IMR-90 (cell line): ENCODE results near the gene ELP6. TPM values are rescaled to one million over a fixed set of nuclear protein-coding genes. Genes with fewer than 3 reads are reported as not detected.

Experiments used
- ATAC-seq: fragments of 200-7000 bp; cut with Tn5 transposase; 2 replicates; pipeline ENCODE4 v1.9.1; 2020; ENCODE audit warnings: low read depth, mild to moderate bottlenecking, moderate library complexity
- BruUV-seq: library from RNA; stranded (reverse); fragments of 400-500 nt; replicated peaks from 2 replicates; lab custom pipeline; 2021; lab: Mats Ljungman, UMichigan
- CTCF ChIA-PET: fragments of 300-600 bp; formaldehyde crosslinking; extraction: SDS; loops from one replicate; lab custom pipeline; 2021; ENCODE audit warnings: antibody characterized with exemption; lab: Yijun Ruan, JAX
- POLR2A ChIA-PET: fragments of 300-600 bp; sonication (Branson Sonifier 250); formaldehyde crosslinking; loops from one replicate; lab custom pipeline; 2022; ENCODE audit warnings: antibody characterized with exemption; ENCODE audit not compliant: unreplicated experiment; lab: Charles Lee
- DNase-seq: peaks from one replicate; pipeline ENCODE4 v3.0.0; 2013
- H2AFZ ChIP-seq: replicated peaks from 2 replicates; pipeline ENCODE3; 2013; ENCODE audit warnings: low read length, mild to moderate bottlenecking; ENCODE audit not compliant: poor library complexity
- H2AK5ac ChIP-seq: 2 replicates; pipeline ENCODE4 v1.6.1; 2013; ENCODE audit warnings: low read depth, low read length, inconsistent platforms
- H2AK9ac ChIP-seq: replicated peaks from 2 replicates; pipeline ENCODE3; 2013; ENCODE audit warnings: mild to moderate bottlenecking, low read depth, low read length, moderate library complexity; ENCODE audit not compliant: poor library complexity
- H2BK120ac ChIP-seq: 2 replicates; pipeline ENCODE4 v1.6.1; 2013; ENCODE audit warnings: low read depth, low read length, inconsistent platforms
- H2BK15ac ChIP-seq: 3 replicates; pipeline ENCODE4 v1.6.1; 2013; ENCODE audit warnings: low read depth, low read length, inconsistent platforms
- H2BK20ac ChIP-seq: 2 replicates; pipeline ENCODE4 v1.6.1; 2013; ENCODE audit warnings: low read depth, mild to moderate bottlenecking, inconsistent platforms, low read length, moderate library complexity
- H2BK5ac ChIP-seq: 2 replicates; pipeline ENCODE4 v1.6.1; 2013; ENCODE audit warnings: mild to moderate bottlenecking, low read depth, low read length, inconsistent platforms; ENCODE audit not compliant: poor library complexity, severe bottlenecking
- H3K14ac ChIP-seq: replicated peaks from 2 replicates; pipeline ENCODE4 v1.6.1; 2013; ENCODE audit warnings: low read depth, low read length, inconsistent platforms
- H3K18ac ChIP-seq: 2 replicates; pipeline ENCODE4 v1.6.1; 2013; ENCODE audit warnings: low read depth, low read length, control low read depth
- H3K23ac ChIP-seq: 2 replicates; pipeline ENCODE4 v1.6.1; 2013; ENCODE audit warnings: low read depth, low read length, inconsistent platforms
- H3K27ac ChIP-seq: 2 replicates; pipeline ENCODE4 v1.5.1; 2013; ENCODE audit warnings: mild to moderate bottlenecking, control low read depth, low read length; ENCODE audit not compliant: insufficient read depth
- H3K27me3 ChIP-seq: 2 replicates; pipeline ENCODE4 v1.6.1; 2013; ENCODE audit warnings: low read length; ENCODE audit not compliant: control insufficient read depth, insufficient read depth
- H3K36me3 ChIP-seq: 2 replicates; pipeline ENCODE4 v1.6.1; 2013; ENCODE audit warnings: low read length, mixed read lengths; ENCODE audit not compliant: control insufficient read depth, insufficient read depth
- H3K4ac ChIP-seq: 2 replicates; pipeline ENCODE4 v1.6.1; 2013; ENCODE audit warnings: low read depth, low read length, inconsistent platforms
- H3K4me1 ChIP-seq: 2 replicates; pipeline ENCODE4 v1.6.1; 2013; ENCODE audit warnings: low read length, mixed read lengths; ENCODE audit not compliant: control insufficient read depth, insufficient read depth
- H3K4me2 ChIP-seq: 2 replicates; pipeline ENCODE4 v1.6.1; 2013; ENCODE audit warnings: low read depth, mild to moderate bottlenecking, control low read depth, low read length, moderate library complexity
- H3K4me3 ChIP-seq: 2 replicates; pipeline ENCODE4 v1.5.1; 2013; ENCODE audit warnings: low read depth, mild to moderate bottlenecking, control low read depth, low read length, moderate library complexity; ENCODE audit not compliant: insufficient read depth
- H3K56ac ChIP-seq: 2 replicates; pipeline ENCODE4 v1.6.1; 2013; ENCODE audit warnings: low read length, inconsistent platforms; ENCODE audit not compliant: insufficient read depth; ENCODE audit errors: extremely low read depth
- H3K79me1 ChIP-seq, 2 experiments: 2 replicates each; pipeline ENCODE4 v1.6.1; 2013; ENCODE audit warnings: low read length in 2 of 2, inconsistent platforms in 1 of 2, low read depth in 1 of 2
- H3K9ac ChIP-seq: 2 replicates; pipeline ENCODE4 v1.6.1; 2013; ENCODE audit warnings: low read depth, low read length, control low read depth
- H3K9me1 ChIP-seq: 2 replicates; pipeline ENCODE4 v1.6.1; 2013; ENCODE audit warnings: low read length, inconsistent platforms; ENCODE audit not compliant: insufficient read depth
- H3K9me3 ChIP-seq: 2 replicates; pipeline ENCODE4 v1.6.1; 2013; ENCODE audit warnings: low read length; ENCODE audit not compliant: control insufficient read depth, insufficient read depth
- H4K20me1 ChIP-seq: 2 replicates; pipeline ENCODE4 v1.6.1; 2013; ENCODE audit warnings: low read length, inconsistent platforms; ENCODE audit not compliant: insufficient read depth
- H4K5ac ChIP-seq: 2 replicates; pipeline ENCODE4 v1.6.1; 2013; ENCODE audit warnings: mild to moderate bottlenecking, low read depth, low read length, control low read depth
- H4K8ac ChIP-seq, 2 experiments: 2 replicates each; pipeline ENCODE4 v1.6.1; 2013; ENCODE audit warnings: low read depth in 2 of 2, low read length in 2 of 2, control low read depth in 1 of 2, inconsistent platforms in 1 of 2
- H4K91ac ChIP-seq: 2 replicates; pipeline ENCODE4 v1.6.1; 2013; ENCODE audit warnings: low read depth, low read length, inconsistent platforms; ENCODE audit not compliant: insufficient read depth
- BHLHE40 ChIP-seq: fragments of 150-350 bp; IDR thresholded peaks from 2 replicates; pipeline ENCODE4 v1.6.1; 2016; ENCODE audit warnings: mild to moderate bottlenecking, low read depth, low read length
- CEBPB ChIP-seq: IDR thresholded peaks from 2 replicates; pipeline ENCODE4 v1.6.1; 2012; ENCODE audit warnings: low read depth, low read length, improper control_type of control experiment
- CHD1 ChIP-seq: IDR thresholded peaks from 2 replicates; pipeline ENCODE4 v1.6.1; 2012; ENCODE audit warnings: low read depth, low read length, improper control_type of control experiment
- ELK1 ChIP-seq: fragments of 150-350 bp; IDR thresholded peaks from 2 replicates; pipeline ENCODE4 v1.6.1; 2016; ENCODE audit warnings: low read depth, mild to moderate bottlenecking, low read length, moderate library complexity, borderline replicate concordance
- MAFK ChIP-seq: IDR thresholded peaks from 2 replicates; pipeline ENCODE4 v1.6.1; 2012; ENCODE audit warnings: low read depth, low read length, improper control_type of control experiment
- MAZ ChIP-seq: IDR thresholded peaks from 2 replicates; pipeline ENCODE4 v1.6.1; 2012; ENCODE audit warnings: low read depth, mild to moderate bottlenecking, low read length, improper control_type of control experiment, moderate library complexity, borderline replicate concordance
- MXI1 ChIP-seq: IDR thresholded peaks from 2 replicates; pipeline ENCODE4 v1.6.1; 2012; ENCODE audit warnings: low read depth, mild to moderate bottlenecking, low read length, moderate library complexity, borderline replicate concordance
- NFE2L2 ChIP-seq: fragments of 150-350 bp; IDR thresholded peaks from 2 replicates; pipeline ENCODE4 v1.6.1; 2016; ENCODE audit warnings: low read depth, mild to moderate bottlenecking, low read length
- POLR2A ChIP-seq: IDR thresholded peaks from 2 replicates; pipeline ENCODE4 v1.6.1; 2012; ENCODE audit warnings: mild to moderate bottlenecking, low read depth, low read length
- RCOR1 ChIP-seq: IDR thresholded peaks from 2 replicates; pipeline ENCODE4 v1.6.1; 2012; ENCODE audit warnings: mild to moderate bottlenecking, low read length, improper control_type of control experiment; ENCODE audit not compliant: insufficient replicate concordance
- RFX5 ChIP-seq: IDR thresholded peaks from 2 replicates; pipeline ENCODE4 v1.8.0; 2012; ENCODE audit warnings: low read depth, mild to moderate bottlenecking, low read length, moderate library complexity
- WGBS, 2 experiments: methylation state at CpG; one replicate each; pipeline versions ENCODE4 v1.1.5 to v1.1.7; 2013; ENCODE audit warnings: missing lambda C conversion rate in 2 of 2; ENCODE audit not compliant: insufficient read length in 1 of 2; ENCODE audit errors: extremely low coverage in 2 of 2; 5-methylcytosine and 5-hydroxymethylcytosine counted together
- dilution Hi-C: fragments of 300-500 bp; cut with HindIII; formaldehyde crosslinking; loops from one replicate; pipeline ENCODE4 v1.14.3; 2018; ENCODE audit warnings: low sequenced_read_pairs; ENCODE audit not compliant: unreplicated experiment
- in situ Hi-C: fragments of 300-500 bp; cut with MboI; formaldehyde crosslinking; loops from 3 replicates; pipeline ENCODE4 v1.14.3; 2019; ENCODE audit warnings: low sequenced_read_pairs, inconsistent platforms, mixed read lengths
- intact Hi-C: fragments of 100-400 bp; cut with micrococcal nuclease; formaldehyde crosslinking; loops from 2 replicates; pipeline ENCODE4 v1.10.0; 2022
- polyA plus RNA-seq, 3 experiments: library from polyadenylated mRNA; depleted of rRNA; stranded (reverse); fragments of >200 nt; gene quantifications; 2 replicates each; pipeline ENCODE4 v1.2.3, GENCODE V29; 2012; ENCODE audit warnings: low replicate concordance in 1 of 3
- total RNA-seq: library from RNA; depleted of rRNA; stranded (reverse); fragments of >200 nt; gene quantifications from 2 replicates; pipeline ENCODE4 v1.2.3, GENCODE V29; 2012
- TF ChIP-seq, protein P1 (sequence below): conservative IDR thresholded peaks from 2 replicates; pipeline ENCODE4 v1.5.1; 2012; ENCODE audit warnings: mild to moderate bottlenecking, low read depth, low read length, improper control_type of control experiment
- TF ChIP-seq, protein P2 (sequence below): fragments of 150-350 bp; IDR thresholded peaks from 2 replicates; pipeline ENCODE4 v1.6.1; 2017; ENCODE audit warnings: mild to moderate bottlenecking, antibody characterized with exemption, low read length, low read depth

Gene ELP6
- total and polyA plus RNA-seq, 2 of the 4 experiments (the other 2 are of a cell fraction), result 31.4 to 44.9 TPM

DNA sequence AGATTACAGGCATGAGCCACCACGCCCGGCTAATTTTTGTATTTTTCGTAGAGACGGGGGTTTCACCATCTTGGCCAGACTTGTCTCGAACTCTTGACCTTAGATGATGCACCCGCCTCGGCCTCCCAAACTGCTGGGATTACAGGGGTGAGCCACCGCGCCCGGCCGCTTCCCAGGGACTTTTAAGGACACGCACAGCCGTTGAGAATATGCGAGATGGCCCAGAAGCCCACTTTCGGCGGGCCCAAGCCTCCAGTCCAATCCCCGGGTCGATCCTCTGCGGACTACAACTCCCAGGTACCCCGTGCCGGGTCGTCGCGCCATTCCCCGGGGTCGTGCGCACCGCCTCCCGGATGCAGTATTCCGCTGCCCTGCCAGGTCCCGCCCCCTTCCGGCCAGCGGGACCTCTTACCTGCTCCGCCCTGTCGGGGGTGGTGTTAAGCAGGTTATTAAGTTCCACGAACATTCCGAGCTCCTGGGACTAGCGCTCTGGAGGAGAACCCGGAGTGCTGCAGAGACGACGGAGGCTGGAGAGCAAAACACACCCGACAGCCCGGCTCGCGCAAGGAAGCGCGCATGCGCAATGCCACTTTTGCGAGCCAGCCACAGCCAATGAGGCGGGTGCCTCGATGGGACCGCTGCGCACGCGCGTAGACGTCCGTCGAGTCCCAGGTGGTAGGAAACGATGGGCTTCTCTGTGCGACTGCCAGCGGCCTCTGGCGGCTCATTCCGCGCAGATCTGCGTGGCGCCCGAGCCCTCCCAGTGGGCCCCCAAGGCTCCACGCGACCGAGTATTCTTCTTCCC lies at the start of gene ELP6 (continued):
- no peak for TF ChIP-seq CHD1
- TF ChIP-seq RFX5, result no peak
- no peak for TF ChIP-seq MAFK
- TF ChIP-seq NFE2L2, result no peak
- no peak for TF ChIP-seq CEBPB
- peak; percentile 35; the same call in 1 of the 2 replicates for TF ChIP-seq MXI1
- TF ChIP-seq POLR2A, result peak; percentile 50

DNA sequence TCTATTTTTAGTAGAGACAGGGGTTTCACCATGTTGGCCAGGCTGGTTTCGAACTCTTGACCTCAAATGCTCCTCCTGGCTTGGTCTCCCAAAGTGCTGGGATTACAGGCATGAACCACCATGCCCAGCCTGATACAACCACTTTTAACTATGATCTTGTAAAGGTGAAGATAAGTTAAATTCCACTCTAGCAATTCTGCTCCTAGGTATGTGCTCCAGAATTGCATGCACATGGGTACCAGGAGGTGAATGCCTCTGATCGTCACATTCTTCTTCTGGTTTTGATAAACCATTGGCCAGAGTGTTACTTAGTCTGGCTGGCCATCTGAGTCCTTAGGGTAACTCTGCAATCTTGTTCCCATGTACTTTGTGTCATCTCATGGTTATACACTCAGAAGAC lies 42.8 kb upstream of the ELP6 start:
- no peaks in the 10 kb centered on the region for H3K79me1 ChIP-seq
- H3K4me1 ChIP-seq, result no peaks in the 10 kb centered on the region
- in situ Hi-C loops, result no loop called here
- H3K14ac ChIP-seq, result no peak overlapping the region
- no peak overlapping the region for H3K56ac ChIP-seq
- no peak overlapping the region for H2BK120ac ChIP-seq
- H2BK15ac ChIP-seq, result no peak overlapping the region
- no peak overlapping the region for H4K91ac ChIP-seq
- H3K4ac ChIP-seq, result no peak overlapping the region
- WGBS, 2 experiments, result 80% methylated on average over 1 of the region's 2 CpGs; no CpG with 5 or more reads in 1 of the 2 experiments
- no peak overlapping the region for H3K4me2 ChIP-seq
- H2BK5ac ChIP-seq, result no peak overlapping the region
- ChIA-PET POLR2A (no interaction called here), CTCF (interaction anchor here (0.8 kb wide), 1 partner anchor 696 kb away, joined by 4 read pairs; no protein-coding TSS in a partner anchor)
- no peak overlapping the region for H3K23ac ChIP-seq
- dilution Hi-C loops, result no loop called here
- H2BK20ac ChIP-seq, result no peak overlapping the region
- no peak overlapping the region for H4K5ac ChIP-seq
- no peaks in the 10 kb centered on the region for H4K20me1 ChIP-seq
- H3K27ac ChIP-seq, result no peak overlapping the region
- H2AFZ ChIP-seq, result no peak overlapping the region
- H3K9me3 ChIP-seq, result peaks cover 6% of the 10 kb centered on the region
- no TSS peak for BruUV-seq
- no peaks in the 10 kb centered on the region for H3K9me1 ChIP-seq
- DNase-seq, result no peak
- intact Hi-C loops, result no loop called here
- ATAC-seq, result no peak
- no peak overlapping the region for H2AK9ac ChIP-seq
- no peak overlapping the region for H3K18ac ChIP-seq
- H2AK5ac ChIP-seq, result no peak overlapping the region
- H3K4me3 ChIP-seq, result no peak overlapping the region
- H4K8ac ChIP-seq, result no peak overlapping the region
- peaks cover 35% of the 10 kb centered on the region for H3K27me3 ChIP-seq
- no peak overlapping the region for H3K9ac ChIP-seq
- H3K36me3 ChIP-seq, result no peaks in the 10 kb centered on the region
- TF ChIP-seq MAZ (no peak), RFX5 (no peak), MXI1 (no peak), RCOR1 (no peak), MAFK (no peak), POLR2A (no peak), ELK1 (no peak), BHLHE40 (no peak)
- TF ChIP-seq, protein P1, sequence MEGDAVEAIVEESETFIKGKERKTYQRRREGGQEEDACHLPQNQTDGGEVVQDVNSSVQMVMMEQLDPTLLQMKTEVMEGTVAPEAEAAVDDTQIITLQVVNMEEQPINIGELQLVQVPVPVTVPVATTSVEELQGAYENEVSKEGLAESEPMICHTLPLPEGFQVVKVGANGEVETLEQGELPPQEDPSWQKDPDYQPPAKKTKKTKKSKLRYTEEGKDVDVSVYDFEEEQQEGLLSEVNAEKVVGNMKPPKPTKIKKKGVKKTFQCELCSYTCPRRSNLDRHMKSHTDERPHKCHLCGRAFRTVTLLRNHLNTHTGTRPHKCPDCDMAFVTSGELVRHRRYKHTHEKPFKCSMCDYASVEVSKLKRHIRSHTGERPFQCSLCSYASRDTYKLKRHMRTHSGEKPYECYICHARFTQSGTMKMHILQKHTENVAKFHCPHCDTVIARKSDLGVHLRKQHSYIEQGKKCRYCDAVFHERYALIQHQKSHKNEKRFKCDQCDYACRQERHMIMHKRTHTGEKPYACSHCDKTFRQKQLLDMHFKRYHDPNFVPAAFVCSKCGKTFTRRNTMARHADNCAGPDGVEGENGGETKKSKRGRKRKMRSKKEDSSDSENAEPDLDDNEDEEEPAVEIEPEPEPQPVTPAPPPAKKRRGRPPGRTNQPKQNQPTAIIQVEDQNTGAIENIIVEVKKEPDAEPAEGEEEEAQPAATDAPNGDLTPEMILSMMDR, result no peak
- TF ChIP-seq, protein P2, sequence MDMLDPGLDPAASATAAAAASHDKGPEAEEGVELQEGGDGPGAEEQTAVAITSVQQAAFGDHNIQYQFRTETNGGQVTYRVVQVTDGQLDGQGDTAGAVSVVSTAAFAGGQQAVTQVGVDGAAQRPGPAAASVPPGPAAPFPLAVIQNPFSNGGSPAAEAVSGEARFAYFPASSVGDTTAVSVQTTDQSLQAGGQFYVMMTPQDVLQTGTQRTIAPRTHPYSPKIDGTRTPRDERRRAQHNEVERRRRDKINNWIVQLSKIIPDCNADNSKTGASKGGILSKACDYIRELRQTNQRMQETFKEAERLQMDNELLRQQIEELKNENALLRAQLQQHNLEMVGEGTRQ, result no peak
